ENCODE measurements around the gene WDR46.

DNA sequence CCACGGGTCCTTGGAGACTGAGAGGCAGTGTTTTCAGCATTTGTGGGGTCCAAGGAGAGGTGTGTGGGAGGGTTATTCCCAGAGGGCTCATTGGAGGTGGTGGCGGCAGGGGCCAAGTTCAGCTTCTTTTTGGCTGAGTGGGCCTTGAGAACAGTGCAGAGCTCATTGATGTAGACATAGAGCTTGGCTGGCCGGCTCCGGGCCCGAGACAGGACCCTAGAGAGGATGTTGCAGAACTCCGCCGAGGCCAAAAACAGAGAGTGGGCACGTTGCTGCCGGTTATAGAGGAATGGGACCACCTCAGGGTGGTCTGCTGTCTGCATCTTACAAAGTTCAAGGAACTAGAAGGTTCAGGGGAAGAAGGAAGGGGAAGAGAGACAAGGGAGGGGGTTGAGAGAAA lies 32.2 kb upstream of the WDR46 start:
- TF ChIP-seq, protein P1, sequence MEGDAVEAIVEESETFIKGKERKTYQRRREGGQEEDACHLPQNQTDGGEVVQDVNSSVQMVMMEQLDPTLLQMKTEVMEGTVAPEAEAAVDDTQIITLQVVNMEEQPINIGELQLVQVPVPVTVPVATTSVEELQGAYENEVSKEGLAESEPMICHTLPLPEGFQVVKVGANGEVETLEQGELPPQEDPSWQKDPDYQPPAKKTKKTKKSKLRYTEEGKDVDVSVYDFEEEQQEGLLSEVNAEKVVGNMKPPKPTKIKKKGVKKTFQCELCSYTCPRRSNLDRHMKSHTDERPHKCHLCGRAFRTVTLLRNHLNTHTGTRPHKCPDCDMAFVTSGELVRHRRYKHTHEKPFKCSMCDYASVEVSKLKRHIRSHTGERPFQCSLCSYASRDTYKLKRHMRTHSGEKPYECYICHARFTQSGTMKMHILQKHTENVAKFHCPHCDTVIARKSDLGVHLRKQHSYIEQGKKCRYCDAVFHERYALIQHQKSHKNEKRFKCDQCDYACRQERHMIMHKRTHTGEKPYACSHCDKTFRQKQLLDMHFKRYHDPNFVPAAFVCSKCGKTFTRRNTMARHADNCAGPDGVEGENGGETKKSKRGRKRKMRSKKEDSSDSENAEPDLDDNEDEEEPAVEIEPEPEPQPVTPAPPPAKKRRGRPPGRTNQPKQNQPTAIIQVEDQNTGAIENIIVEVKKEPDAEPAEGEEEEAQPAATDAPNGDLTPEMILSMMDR (IDR thresholded peaks at IDR 0.05) = no peak
- no peak for TF ChIP-seq POLR2A (IDR thresholded peaks at IDR 0.05)
- no peak for TF ChIP-seq EP300 (IDR thresholded peaks at IDR 0.05)
